NCI-H1092 treated with DMSO at 0.1 percent for 48 hours (cell line): Measurements from ENCODE around the gene TLR2.
A peak's percentile ranks its signal among the peaks of the same experiment; 100 is the strongest.

Experiments
- DNase-seq: peaks from one replicate; lab custom pipeline; 2025; lab: John Stamatoyannopoulos, UW

TLR2 gene

GRCh38 chr4:153731239-153731638, 47.2 kb downstream of the TLR2 start:
- no peak for DNase-seq

- DNase-seq = no peak
These were observed 49.8 kb downstream of the TLR2 start for GRCh38 chr4:153733751-153734448.

- DNase-seq = no peak
These were observed 51.9 kb downstream of the TLR2 start for GRCh38 chr4:153735906-153736461.

GRCh38 chr4:153741541-153741940, 57.5 kb downstream of the TLR2 start:
- no peak for DNase-seq

GRCh38 chr4:153745651-153746050, 61.6 kb downstream of the TLR2 start:
- no peak for DNase-seq

GRCh38 chr4:153747406-153747955, 63.4 kb downstream of the TLR2 start:
- DNase-seq = no peak

- no peak for DNase-seq
These were observed 64.3 kb downstream of the TLR2 start for GRCh38 chr4:153748378-153748777.

GRCh38 chr4:153750197-153750817, 66.2 kb downstream of the TLR2 start:
- peak; percentile 50 for DNase-seq

- no peak for DNase-seq
These were observed 71.1 kb downstream of the TLR2 start for GRCh38 chr4:153755186-153755585.
